Activated CD4-positive, alpha-beta T cell treated with anti-CD3 and anti-CD28 coated beads, Interleukin-2, amount 50 U/mL, for 24 hours (primary cell): ENCODE data around the gene SIMC1.
A peak's percentile ranks its signal among the peaks of the same experiment; 100 is the strongest.

Source experiments
- DNase-seq, 2 donors: peaks; one replicate each; pipeline ENCODE4 v3.0.0-alpha.2; 2020; ENCODE audit warnings: low read depth in 1 of 2, low spot score in 1 of 2

SIMC1 gene

DNA sequence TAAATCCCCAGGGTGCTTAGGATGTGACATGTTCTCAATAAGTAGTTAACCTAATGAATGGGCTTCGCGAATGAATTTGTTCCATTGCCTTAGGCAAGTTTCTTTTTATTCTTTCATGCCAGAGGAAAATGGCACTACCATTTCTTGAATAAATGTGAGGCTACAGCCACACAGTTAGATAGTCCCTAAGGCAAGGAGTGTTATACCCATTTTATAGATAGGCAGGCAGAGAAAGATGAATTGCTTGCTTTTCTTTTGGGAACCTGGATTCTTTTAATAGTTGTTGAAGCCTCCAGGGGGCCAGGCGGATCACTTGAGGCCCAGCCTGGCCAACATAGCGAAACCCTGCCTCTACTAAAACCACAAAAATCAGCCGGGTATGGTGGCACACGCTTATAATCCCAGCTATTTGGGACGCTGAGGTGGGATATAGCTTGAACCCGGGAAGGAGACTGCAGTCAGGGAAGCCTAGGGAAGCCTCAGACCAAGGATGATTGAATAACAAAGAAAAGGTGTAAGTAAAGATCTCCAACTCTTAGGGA is 149.2 kb downstream of the SIMC1 start:
- DNase-seq: no peak

DNA sequence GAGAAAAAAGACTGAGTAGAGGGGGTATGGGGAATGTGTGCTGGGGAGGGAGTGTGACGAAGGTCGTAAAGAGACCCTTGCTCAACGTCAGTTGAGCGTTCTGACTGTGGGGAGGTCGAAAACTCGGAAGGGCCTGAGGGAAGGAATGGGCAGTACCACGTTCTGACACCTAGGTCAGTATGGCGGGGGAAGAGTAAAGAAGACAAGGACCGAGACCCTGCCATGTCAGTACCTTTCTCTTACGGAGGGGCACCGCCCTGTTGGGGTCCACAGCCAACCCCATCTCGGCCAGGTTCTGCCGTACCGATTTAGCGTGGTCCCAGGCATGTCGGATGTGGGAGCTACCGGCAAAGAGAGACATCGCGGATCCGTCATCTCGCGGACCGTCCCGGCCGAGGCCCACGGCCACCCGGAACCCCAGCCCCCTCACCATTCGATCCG is 149.8 kb downstream of the SIMC1 start:
- DNase-seq: no peak

- DNase-seq: peak; percentile 95 to 99
These were observed 150.4 kb downstream of the SIMC1 start, which contains the start of the genes HIGD2A and NOP16 for GRCh38 chr5:176388444-176389134. Gene HIGD2A (plus strand): TSS chr5:176388751. CDS start chr5:176388820, 69 bp downstream. Gene NOP16 (minus strand): TSS chr5:176388598. CDS start chr5:176388539, 59 bp downstream.

- no peak for DNase-seq
These were observed 151.2 kb downstream of the SIMC1 start for GRCh38 chr5:176389135-176390123.

GRCh38 chr5:176391479-176391878 is 153.3 kb downstream of the SIMC1 start:
- no peak for DNase-seq

- no peak for DNase-seq
These were observed 153.8 kb downstream of the SIMC1 start for GRCh38 chr5:176391999-176392398.

- no peak for DNase-seq
These were observed 154.3 kb downstream of the SIMC1 start for GRCh38 chr5:176392526-176392925.

GRCh38 chr5:176394096-176394495 is 155.9 kb downstream of the SIMC1 start:
- DNase-seq: no peak

DNA sequence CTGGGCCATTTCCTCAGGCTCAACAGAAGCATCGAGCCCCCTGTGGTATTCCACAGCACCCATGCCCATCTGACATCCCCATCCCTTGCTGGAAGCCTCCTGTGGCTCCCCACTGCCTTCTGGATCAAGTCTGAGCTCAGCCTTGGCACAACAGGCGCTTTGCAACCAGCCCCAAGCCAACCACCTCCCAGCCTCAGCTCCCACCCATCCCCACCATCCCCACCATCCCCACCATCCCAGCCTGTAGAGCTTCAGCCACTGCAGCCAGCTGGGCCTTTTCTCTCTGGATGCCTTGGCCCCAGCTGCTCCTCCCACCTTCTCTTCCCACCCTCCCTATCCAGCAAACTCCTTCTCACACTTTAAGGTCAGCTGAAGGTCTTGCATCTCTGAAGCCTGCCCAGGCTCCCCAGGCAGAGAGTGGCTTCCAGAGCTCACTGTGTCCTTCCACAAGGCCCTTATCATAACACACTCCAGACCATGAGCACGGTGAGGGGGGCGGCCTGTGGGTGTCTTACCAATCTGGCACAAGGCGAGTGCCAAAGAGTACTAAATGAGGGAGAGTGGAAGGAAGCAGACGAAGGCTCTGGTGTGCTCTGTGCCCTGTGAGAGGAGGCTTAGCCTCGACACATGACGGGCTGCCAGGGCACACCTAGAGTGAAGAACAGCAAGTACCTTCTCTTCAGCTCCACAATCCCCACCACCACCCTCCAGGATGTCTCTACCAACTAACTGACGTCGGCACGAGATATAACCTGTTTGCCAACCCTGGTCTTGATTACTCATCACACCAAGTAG is 156.9 kb downstream of the SIMC1 start:
- DNase-seq: no peak
